CD4-positive, alpha-beta T cell treated with Interleukin-15 for 4 hours (primary cell): ENCODE measurements around the gene SLC44A4.
A peak's percentile ranks its signal among the peaks of the same experiment; 100 is the strongest.

ENCODE experiments used
- DNase-seq: peaks from one replicate; pipeline ENCODE4 v3.0.0-alpha.2; 2020; ENCODE audit warnings: low spot score

SLC44A4 gene

DNA sequence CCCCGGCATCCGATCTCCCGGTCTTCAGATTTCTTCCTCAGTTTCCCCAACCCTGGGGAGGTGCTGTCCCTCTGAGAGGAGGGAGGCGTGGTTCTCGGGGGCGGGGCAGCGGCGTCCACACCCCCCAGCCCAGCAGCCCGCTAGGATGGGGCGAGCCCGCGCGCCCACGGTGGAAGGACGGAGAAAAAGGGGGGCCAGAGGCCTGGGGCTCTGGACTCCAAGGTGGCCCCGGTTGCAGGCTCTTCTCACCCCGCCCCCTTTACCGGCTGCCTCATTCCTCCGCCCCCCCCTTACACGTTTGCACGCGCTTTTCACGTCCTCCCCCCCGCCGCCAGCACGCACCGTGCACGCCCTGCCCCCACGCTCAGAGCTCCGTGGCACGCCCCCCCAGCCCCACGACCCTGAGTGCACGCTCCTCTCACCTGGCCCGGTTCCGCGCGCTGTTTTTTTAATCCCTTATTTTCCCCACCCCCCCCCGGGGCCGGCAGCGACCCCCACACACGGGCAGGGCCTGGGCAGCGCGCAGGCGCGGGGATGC is 22.7 kb upstream of the SLC44A4 start:
- peak; percentile 63 for DNase-seq

DNA sequence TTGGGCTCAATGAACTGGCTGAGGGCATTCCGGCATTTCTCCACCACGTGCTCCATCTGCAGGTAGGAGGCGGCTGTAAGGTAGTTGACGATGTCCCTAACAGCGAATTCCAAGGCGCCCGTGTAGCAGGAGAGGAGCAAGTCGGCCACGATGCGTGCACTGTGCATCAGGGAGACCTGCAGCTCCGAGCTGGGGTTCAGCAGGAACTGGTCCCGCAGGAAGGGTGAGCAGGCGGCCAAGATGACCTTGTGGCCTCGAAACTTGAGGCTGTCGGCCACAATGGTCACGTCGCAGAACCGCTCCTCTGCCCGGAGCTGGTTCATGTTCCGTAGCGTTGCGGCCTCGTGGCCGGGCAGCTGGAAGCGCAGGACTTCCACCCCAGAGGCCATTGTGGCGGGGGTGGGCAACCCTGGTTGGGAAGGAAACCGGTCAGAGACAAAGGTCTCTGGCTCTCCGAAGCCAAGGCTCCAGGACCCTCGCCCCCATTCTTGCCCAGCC is 22.2 kb upstream of the SLC44A4 start:
- no peak for DNase-seq

DNA sequence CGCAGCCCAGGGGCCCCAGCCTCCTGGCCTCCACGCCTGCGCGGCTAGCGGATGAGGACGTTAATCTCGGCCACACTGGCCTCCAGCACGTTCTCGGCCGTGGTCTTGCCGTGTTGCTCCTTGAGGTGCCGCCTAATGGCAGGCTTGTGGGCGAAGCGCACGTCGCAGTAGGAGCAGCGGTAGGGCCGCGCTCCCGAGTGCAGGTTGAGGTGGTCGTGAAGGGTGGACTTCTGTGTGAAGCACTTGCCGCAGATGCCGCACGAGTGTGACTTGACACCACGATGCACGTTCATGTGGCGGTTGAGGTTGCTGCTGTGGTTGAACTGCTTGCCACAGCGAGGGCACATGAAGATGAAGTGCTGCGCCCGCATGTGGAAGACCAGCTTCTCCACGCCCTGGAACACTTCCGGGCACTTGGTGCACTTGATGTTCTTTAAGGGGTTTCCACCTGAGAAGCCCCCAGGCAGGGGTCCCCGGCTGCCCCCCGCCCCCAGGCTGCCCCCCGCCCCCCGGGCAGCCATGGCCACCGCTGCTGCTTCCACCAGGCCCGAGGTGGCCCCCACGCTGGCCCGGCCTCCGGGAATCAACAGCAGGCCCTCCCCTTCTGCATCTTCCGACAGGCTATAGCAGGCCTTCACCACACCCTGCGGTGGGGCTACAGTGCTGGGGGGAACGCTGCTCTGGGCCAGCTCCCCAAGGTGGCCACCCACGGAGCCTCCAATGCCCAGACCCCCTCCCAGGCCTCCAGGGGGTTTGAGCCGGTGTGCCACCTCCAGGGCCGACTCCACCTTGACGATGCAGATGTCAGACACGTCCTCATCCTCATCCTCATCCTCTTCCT is 21.3 kb upstream of the SLC44A4 start:
- no peak for DNase-seq

DNA sequence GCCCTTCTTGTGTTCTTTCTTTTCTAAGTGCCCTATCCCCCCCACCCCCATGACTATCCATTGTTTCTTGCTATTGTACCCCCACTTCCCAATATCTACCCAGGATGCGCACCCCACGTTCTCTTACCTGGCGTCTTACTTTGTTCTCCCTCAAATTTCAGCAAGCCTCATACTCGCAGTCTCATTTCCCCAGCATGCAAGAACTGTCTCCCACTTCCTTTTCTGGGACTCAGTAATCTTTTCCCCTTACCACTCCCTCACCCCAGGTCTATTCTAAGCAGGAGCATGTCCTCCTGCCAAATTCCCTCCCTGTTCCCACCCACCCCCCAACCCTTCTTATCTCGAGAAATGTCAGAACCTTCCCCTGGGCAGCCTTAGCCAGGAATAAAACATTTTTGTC is 20.4 kb upstream of the SLC44A4 start:
- no peak for DNase-seq

DNA sequence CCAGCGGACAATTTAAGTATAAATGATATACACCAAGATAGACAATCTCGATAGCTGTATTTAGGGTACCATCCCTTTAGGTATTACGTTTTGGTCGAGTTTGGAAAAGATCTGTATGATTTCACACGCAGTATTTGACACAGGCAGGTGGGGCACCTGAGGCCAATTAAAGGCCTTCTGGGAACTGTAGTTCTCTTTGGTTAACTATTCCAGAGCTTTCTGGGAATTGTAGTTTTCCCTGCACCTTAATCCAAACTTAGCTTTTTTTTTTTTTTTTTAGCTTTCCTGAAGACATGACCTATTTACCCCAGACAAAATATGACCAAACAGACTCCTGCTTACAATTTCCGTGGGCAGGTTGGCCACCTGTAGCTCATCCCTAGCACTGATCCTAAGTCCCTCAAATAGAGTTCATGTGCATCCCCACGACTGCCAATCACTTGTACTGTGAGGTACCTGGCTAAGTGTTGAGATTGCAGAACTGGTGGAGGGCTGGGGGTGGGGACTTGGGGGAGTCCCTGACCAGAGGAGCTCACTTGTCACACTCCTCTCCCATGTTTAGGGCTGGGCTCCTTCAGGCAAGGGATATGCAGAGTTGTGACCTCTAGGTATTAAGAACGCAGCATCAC is 19.7 kb upstream of the SLC44A4 start:
- DNase-seq, result peak; percentile 41

DNA sequence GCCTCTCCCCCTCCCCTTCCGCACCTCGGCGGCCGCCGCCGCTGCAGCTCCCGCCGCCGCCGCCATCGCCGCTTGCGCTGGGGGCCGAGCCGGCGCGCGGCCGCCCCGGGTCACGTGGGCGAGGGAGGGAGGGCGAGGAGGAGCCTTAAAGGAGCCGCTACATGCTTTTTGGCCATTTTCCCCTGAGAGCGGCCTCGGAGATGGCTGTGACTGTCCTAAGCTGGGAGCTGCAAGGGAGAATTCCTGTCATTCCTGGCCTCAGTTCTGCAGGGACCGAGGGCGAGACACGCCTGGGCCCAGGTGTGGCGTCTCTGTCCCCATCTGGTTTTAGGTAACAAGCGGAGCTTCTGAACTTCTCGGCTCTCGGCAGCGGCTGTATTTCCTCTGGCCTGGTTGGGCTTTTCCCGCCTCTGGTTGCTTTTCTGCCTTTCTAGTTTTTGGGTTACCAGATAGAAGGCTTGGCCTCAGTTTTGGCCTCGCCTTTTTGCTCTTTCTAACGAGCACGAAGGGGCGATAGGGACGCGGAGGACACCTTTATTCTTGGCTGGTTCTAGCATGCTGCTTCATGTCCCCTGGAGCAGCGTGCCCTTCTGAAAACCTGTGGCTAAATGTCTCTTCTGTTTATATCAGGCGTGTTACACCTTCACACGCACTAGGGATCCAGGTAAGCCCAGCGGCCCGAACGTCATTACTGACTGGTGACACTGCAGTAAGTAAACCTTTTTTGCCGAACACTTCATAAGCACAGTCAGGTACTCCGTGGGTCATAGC is 19.0 kb upstream of the SLC44A4 start, which contains the start of gene EHMT2:
Gene EHMT2 (minus strand): TSS at position 87 of the 771 bp plus-strand sequence. CDS start 21 bp downstream, at position 66.
- peak; percentile 80 for DNase-seq

DNA sequence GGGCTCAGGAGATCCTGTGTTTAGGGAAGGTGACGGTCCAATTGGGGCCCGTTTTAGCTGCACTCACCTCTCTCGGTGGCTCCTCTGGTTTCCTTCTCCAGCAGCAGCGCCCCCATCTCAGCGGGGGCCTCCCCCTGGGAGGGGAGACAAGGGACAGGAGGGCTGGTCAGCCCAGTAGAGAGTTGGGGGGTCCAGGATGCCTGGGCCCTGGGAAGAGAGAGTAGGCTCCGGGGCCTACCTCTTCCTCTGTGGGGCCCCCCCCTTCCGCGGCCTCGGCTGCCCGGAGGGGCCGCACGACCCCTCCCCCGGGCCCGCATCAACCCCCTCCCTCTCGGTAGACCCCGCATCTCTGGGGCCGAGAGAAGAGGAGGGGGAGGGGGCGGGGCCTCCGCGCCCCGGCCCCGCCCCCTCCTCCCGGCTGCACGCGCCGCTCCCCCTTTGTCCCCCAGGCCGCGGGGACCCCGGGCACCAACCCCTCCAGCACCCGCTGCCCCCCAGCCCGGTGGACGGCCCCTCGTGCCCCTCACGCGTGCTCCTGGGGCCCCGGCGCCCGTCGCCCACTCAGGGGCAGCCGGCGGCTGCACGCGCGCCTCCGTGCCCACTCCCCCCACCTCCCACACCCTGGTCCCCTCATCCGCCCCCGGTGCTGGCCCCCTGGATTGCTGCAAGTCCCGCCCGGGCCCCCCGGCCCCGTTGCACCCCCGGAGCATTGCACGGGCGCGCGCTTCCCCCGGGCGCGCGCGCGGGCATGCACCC is 18.2 kb upstream of the SLC44A4 start:
- DNase-seq, result no peak

DNA sequence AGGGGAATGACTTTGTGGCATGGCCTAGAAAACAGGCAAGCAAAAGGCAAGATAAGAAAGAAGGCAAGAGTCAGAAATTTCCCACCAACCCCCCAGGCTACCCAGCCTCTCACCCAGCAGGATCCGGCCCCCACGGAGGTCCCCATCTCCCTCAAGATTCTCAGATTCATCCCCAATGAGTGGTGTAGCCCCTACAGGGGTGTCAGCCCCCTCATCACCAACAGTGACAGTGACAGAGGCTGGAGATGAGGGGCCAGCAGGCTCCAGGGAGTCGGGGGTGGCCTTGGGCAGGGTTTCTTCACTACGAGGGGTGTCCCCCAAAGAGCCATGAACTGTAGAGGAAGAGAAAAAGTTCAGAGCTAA is 17.7 kb upstream of the SLC44A4 start:
- no peak for DNase-seq

DNA sequence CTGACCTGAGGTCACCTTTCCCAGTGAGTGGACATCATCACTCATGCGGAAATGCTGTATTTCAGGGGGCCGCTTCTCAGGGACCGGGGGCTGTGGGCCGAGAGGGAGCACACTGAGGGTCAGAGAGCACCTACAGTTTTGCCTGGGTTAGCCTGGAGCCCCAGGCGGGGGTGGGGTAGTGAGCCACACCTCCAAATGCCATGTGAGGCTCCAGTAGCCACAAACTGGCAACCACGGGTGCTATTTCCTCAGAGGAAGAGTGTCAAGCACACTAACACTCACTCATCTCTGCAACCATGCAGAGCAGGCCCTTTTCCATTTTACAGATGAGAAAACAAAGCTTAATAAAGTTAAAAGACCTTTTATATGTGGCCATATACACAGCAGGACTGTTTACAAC is 14.0 kb upstream of the SLC44A4 start:
- DNase-seq, result no peak

DNA sequence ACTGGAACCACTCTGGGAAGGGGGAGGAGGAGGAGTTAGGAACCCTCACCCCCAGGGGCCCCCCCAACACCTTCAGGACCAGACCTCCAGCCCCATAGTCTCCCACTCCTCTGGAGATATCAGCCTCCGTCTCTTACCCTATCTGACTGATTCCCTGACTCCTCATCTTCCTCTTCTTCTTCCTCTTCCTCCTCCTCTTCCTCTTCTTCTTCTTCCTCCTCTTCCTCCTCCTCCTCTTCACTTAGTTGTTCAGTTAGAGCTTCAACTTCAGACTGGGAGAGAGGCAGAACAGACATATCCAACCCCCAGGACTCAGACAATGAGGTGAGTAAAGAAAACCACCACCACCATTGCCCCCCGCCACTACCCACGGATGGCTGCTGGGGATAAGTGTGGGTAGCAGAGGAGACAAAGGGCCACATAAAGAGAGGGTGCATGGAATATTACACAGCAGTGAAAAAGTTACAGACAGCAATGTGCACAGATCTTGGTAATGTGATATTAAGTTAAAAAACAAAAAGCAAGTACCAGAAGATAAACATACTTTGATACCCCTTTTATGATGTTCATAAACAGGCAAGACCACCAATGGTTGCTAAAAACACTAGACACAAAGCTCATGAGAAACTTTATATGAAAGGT is 10.7 kb upstream of the SLC44A4 start:
- DNase-seq, result no peak

DNA sequence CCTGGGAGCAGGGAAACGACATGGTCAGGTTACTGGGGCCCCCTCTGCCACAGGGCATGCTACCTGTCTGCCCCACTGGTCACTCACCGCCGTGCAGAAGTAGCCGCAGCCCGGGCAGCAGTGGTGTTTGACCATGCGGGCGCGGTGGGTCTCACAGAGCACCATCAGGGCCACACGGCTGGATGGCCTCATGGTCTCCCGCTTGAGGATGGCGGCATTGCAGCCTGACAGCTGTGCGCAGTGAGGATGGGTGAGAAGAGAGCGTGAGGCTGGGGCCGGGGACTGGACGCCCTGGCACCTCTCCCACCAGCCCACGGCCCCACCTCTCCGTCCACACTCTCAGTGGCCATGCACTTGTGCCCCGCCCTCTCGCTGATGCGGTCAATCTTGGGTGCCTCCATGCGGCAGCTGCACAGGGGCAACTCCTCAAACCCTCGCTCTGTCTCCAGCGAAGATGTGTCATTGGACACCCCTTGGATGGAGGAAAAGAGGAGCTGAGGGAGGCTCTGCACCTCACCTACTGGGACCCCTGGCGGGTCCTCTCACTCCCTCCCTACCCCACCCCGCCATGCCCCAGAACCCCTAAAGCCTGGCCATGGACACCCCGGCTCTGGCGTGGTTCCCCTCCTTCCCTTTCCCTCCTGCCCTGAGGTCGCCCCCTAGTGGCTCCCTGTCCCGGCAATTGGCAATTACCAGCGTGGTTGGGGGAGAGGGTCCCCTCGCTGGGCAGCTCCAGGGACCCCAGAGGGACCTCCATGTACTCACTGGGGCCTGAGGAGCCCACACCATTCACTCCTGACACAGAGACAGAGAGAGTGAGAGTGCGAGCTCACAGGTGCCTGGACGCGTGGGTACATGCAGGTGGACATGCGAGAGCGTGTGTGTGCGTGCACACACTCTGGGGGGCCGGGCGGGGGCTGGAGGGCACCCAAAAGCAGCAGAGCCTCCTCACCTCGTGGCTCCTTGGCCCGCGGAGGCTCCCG is 9.8 kb upstream of the SLC44A4 start:
- peak; percentile 46 for DNase-seq

DNA sequence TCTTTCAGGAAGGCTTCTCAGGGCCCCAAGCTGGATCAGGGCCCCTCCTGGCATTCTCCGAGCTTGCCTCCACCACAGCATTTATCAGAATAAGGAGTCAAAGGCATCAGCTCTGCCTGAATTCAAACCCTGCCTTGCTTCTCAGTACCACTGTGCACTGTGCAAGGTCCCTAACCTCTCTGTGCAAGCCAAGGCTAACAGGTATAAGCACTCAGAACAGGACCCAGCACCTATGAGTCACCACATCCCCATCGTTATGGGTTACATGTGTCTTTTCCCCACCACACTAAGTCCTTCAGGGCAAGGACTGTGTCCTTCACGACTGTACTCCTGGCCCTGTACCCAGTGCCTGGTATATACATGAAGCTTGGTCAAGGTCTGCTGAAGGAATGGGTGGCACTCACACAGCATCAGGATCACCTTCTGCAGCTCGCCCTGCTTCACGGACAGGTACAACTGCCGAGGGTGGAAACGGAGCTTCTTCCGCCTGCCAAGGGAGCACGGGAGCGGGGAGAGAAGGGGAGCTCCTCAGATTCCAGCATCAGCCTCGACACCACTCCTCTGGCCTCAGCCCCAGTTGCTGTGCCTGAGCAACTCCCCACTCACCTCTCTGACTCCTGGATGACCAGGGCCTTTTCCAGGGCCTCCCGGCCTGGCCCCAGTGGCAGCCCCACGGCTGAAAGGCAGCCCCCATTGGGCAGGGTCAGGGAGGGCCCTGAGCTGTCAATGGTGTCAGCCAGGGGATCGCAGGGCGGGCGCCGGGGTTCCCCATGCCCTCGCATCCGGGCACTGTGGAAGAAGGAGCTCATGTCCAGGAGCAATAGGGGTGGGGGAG is 8.6 kb upstream of the SLC44A4 start:
- DNase-seq, result no peak

DNA sequence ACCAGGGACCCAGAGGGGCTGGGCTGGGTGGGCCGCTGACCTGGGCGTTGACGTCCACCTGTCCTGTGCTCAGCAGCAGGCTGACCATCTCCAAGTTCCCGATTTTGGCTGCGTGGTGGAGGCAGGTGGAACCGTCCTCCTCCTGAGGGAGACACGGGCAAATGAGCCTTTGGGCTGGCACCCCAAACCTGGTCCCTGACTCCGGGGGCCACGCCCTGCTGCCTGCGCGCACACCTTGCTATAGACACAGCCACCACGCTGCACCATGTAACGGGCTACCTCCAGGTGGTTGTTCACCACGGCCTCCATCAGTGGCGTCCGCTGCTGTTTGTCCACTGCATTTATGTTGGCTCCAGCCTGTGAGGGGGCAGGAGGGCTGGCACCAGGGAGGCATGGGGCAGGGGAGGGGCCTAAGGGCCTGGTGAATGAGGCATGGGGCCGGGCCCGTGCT is 7.8 kb upstream of the SLC44A4 start:
- DNase-seq, result no peak

DNA sequence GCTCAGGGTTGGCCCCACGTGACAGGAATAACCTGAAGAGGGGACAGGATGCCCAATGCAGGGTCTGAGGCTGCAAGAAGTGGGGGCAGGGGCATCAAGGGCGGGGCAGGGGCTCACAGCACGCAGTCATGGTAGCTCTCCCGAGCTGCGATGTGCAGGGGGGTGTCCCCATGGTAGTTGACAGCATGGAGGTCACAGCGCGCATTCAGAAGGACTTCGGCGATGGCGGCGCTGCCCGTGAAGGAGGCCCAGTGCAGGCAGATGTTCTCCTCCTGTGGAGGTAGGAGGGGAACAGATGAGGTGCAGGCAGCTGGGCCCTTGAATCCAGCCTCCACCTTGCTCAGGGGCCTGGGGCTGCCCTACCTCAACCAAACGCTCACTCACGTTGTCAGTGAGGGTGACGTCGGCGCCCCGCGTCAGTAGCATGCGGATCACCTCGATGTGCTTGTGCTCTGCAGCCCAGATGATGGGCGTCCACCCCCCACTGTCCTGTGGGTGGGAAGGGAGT is 5.8 kb upstream of the SLC44A4 start:
- DNase-seq, result no peak

DNA sequence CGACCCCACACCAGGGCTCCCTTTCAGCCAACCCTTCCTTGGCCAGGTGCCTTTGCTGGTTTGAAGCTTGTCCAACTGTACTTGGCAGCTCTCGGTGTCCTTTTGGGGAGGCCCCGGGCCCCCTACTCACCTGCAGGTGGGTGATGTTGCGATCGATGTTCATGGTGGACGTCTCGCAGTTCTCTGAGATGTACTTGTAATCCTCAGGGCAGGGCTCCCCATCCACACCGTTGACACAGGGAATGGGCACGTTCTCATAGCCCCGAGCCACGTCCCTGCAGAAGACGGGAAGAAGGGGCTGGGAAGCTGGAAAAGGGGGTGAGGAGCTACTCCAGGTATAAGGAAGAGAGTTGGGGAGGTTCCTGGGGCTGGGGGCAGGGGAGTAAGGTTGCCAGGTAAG is 4.9 kb upstream of the SLC44A4 start:
- DNase-seq, result no peak

DNA sequence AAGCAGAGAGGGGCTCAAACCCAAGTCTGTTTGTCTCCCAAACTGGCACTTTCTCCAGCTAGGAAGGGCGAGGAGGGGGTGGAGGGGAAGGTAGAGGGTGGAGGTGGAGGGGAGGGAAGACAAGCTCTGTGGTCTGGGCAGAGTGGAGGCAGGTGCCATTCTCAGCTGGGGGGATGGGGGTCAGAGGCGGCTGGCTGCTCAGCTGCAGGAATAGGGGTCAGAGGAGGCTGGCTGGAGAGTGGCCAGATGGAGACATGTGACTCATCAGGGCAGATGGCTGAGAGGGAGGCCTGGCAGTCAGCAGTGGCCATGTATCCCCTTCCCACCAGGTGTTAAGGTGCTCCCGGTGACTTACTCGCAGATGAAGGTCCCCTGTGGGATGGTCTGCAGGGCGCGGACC is 3.5 kb upstream of the SLC44A4 start:
- no peak for DNase-seq

DNA sequence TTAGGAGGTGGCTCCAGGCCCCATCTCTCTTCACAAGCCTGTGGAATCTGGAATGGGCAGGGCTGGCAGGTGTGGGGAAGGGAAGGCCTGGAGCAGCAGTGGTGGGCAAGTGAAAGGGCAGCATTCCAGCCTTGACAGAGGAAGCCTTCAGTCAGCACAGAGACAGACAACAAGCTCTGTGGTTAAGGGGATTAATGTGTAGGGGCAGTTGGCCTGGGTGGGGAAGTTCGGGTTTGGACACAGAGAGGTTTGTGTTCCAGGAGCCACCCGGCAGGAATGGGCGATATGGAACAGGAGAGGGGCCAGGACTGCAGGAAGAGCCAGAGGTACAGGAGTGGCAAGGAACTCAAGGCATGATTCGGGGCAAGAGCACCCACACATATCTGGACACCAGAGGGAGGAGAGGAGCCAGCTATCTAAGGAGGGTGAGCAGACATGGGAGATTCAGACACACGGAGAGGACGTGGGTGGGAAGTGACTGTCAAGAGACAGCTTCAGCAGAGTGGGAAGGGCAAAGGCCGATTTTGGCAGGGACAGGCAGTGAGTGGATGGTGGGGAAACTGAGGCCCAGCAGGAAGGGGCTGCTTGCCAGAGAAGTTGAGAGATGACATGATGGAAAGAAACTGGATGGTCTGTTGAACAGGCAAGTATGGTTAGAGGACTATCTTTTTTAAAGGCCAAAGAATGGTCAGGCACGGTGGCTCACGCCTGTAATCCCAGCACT is 2.5 kb upstream of the SLC44A4 start:
- DNase-seq, result no peak

DNA sequence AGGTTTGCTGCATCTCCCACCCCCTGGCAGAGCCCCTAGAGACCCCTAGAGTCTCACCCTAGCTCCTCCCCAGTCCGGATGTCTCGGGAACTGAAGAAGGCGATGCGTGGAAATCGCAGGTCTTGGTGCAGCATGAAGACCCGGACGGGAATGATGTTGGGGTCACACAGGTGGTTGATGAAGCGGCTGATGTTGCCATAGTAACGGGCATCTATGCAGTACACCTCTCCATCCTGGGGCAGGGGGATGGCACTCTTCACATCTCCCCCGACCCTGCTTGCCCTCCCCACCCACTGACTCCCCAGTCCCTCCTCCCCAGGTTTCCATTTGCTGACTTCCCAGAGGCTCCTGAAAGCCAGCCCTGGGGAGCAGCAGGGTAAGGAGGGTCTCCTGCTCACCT is 1.8 kb upstream of the SLC44A4 start:
- DNase-seq, result no peak
